Peyer's patch (tissue), 4 donors: ENCODE measurements around the gene LMO2.

Experiments
- POLR2A ChIP-seq, 2 donors: fragments of 450-650 bp; IDR thresholded peaks; one replicate each; pipeline ENCODE4 v1.5.1; 2017; ENCODE audit warnings: antibody characterized with exemption in 2 of 2, mild to moderate bottlenecking in 2 of 2, moderate library complexity in 2 of 2
- TF ChIP-seq, protein P1 (sequence below), 6 experiments: fragments of 450-650 bp in 4 of 6; fragments of 200-600 bp in 2 of 6; sonication (generic) in 1 of 6; IDR thresholded peaks; one replicate each; pipeline ENCODE4 v1.5.1; 2017 to 2019; ENCODE audit warnings: antibody characterized with exemption in 6 of 6, mild to moderate bottlenecking in 3 of 6, moderate library complexity in 1 of 6

DNA sequence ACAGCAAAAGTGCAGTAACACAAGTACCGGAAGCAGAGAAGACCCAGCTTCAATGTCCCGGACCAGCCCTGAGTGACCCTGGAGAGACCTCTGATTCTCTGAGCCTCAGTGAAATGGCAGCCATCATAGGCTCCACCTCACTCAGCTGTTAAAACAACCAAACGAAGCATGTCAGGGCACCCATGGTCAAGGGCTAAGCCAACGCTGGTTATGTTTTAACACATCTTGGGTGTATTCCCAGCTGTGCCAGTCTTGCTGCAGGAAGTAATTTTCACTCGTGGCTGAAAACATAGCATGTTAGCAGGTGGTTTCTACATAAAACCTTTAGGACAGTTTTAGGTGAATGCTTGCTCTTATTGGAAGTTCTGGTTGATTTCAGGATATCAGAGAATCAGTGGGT lies 30.9 kb downstream of the LMO2 start:
- TF ChIP-seq, protein P1, sequence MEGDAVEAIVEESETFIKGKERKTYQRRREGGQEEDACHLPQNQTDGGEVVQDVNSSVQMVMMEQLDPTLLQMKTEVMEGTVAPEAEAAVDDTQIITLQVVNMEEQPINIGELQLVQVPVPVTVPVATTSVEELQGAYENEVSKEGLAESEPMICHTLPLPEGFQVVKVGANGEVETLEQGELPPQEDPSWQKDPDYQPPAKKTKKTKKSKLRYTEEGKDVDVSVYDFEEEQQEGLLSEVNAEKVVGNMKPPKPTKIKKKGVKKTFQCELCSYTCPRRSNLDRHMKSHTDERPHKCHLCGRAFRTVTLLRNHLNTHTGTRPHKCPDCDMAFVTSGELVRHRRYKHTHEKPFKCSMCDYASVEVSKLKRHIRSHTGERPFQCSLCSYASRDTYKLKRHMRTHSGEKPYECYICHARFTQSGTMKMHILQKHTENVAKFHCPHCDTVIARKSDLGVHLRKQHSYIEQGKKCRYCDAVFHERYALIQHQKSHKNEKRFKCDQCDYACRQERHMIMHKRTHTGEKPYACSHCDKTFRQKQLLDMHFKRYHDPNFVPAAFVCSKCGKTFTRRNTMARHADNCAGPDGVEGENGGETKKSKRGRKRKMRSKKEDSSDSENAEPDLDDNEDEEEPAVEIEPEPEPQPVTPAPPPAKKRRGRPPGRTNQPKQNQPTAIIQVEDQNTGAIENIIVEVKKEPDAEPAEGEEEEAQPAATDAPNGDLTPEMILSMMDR (IDR thresholded peaks at IDR 0.05): no peak
- no peak for TF ChIP-seq POLR2A (IDR thresholded peaks at IDR 0.05)
